ENCODE results near the gene MAST4.

MAST4 gene

DNA sequence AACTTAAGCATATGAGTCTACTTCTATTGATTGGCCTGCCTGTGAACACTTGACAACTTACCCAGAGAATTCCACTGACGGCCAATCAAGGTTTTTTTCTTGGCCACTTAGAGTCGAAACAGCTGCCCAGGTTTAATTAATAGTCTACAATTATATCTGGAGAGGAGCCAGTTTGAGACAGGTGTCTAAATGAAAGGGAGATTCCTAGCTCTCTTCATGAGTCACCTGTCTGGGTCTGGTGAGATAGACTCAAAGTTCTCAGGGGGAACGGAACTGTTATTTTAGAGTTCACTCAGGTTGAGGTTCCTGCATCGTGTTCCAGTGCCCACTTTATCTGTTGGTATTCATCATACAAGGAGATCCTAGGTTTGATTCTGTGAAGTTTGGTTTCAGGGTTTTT, 489.4 kb downstream of the MAST4 start:
- no peak for DNase-seq (ENCODE audit: low spot score)
- in situ Hi-C loops (cut with MboI; ENCODE audit: low sequenced_read_pairs, unreplicated experiment): no loop called here
- TF ChIP-seq, protein P1, sequence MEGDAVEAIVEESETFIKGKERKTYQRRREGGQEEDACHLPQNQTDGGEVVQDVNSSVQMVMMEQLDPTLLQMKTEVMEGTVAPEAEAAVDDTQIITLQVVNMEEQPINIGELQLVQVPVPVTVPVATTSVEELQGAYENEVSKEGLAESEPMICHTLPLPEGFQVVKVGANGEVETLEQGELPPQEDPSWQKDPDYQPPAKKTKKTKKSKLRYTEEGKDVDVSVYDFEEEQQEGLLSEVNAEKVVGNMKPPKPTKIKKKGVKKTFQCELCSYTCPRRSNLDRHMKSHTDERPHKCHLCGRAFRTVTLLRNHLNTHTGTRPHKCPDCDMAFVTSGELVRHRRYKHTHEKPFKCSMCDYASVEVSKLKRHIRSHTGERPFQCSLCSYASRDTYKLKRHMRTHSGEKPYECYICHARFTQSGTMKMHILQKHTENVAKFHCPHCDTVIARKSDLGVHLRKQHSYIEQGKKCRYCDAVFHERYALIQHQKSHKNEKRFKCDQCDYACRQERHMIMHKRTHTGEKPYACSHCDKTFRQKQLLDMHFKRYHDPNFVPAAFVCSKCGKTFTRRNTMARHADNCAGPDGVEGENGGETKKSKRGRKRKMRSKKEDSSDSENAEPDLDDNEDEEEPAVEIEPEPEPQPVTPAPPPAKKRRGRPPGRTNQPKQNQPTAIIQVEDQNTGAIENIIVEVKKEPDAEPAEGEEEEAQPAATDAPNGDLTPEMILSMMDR (IDR thresholded peaks at IDR 0.05; ENCODE audit: borderline replicate concordance, control extremely low read depth, extremely low read depth, insufficient read depth, missing control alignments): no peak

DNA sequence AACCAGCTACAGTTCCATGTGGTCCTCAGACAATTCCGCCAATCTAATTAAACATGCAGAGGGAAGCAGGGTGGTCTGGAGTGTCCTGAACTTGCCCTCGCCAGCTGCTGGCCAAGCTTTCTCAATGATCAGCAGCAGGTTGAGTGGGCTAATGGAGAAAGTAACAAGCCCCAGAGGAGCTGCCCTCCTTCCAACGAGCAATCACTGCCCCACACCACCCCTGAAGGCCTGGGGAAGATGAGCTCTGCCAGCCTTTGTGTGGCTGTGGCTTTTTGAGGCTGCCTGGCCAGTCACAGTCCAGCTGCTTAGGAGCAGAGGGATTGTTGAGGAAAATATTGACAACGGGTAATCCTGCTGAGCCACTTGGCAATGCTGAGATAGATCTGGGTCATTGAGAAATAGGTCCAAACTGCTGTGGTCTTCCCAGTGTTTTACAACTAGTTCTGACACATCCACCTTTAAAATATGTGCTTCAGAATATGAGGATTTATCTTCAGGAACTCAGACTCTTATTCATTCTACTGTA, 493.1 kb downstream of the MAST4 start:
- in situ Hi-C loops (cut with MboI; ENCODE audit: low sequenced_read_pairs, unreplicated experiment): no loop called here
- TF ChIP-seq, protein P1 (IDR thresholded peaks at IDR 0.05; ENCODE audit: borderline replicate concordance, control extremely low read depth, extremely low read depth, insufficient read depth, missing control alignments): no peak
- DNase-seq (ENCODE audit: low spot score): no peak

DNA sequence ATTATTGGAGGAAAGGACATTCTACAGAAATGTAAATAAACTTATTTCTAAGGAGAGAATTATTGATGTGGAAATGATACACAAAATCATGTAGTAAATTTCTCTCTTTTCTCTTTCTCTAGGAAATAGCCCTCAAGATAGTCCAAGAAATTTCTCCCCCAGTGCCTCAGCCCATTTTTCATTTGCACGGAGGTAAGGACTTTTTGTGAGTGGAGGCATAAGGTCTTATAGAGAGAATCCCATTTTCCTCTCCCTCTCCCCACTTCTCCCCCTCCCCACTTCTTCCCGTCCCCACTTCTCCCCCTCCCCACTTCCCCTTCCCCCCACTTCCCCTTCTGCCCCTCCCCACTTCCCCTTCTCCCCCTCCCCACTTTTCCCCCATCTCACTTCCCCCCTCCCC, 493.8 kb downstream of the MAST4 start:
- in situ Hi-C loops (cut with MboI; ENCODE audit: low sequenced_read_pairs, unreplicated experiment): no loop called here
- no peak for DNase-seq (ENCODE audit: low spot score)
- TF ChIP-seq, protein P1 (IDR thresholded peaks at IDR 0.05; ENCODE audit: borderline replicate concordance, control extremely low read depth, extremely low read depth, insufficient read depth, missing control alignments): no peak

DNA sequence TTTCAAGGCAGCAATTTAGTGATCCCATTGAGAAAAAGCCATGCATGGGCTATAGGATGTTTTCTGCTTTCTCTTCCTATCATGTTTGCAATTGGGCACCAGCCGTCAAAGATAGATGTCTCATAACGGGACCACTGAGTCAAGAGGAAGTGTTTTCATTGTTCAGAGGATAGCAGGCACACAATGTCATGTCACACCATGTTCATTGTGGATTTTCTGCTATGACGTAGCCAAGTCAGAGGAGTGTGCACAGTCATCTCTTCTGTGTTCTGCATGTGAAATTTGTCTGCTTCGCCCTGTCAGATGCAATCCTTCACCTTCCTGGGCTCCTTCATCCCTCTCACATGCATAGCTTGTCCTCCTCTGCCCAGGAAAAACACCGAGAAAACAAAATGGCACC, 494.4 kb downstream of the MAST4 start:
- no peak for DNase-seq (ENCODE audit: low spot score)
- in situ Hi-C loops (cut with MboI; ENCODE audit: low sequenced_read_pairs, unreplicated experiment): no loop called here
- TF ChIP-seq, protein P1 (IDR thresholded peaks at IDR 0.05; ENCODE audit: borderline replicate concordance, control extremely low read depth, extremely low read depth, insufficient read depth, missing control alignments): no peak

DNA sequence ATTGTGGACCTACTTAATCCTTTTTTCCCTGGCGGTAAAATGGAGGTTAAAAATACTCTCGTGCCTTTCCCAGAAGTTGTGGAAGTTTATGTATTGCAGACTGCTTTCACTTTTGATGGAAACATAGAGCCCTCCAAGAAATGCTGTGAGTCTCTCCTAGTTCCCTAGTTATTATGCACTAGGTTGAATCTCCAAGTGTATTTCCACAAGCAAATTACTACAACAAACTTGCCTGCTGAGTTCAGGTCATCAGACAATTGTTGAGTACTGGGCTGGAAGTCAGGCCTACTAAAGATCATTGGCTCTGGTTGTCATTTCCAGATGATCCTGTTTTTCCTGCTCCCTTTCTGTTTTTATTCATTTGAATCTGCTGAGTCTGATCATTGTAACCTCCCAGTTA, 496.3 kb downstream of the MAST4 start:
- TF ChIP-seq, protein P1 (IDR thresholded peaks at IDR 0.05; ENCODE audit: borderline replicate concordance, control extremely low read depth, extremely low read depth, insufficient read depth, missing control alignments): no peak
- in situ Hi-C loops (cut with MboI; ENCODE audit: low sequenced_read_pairs, unreplicated experiment): no loop called here
- no peak for DNase-seq (ENCODE audit: low spot score)

DNA sequence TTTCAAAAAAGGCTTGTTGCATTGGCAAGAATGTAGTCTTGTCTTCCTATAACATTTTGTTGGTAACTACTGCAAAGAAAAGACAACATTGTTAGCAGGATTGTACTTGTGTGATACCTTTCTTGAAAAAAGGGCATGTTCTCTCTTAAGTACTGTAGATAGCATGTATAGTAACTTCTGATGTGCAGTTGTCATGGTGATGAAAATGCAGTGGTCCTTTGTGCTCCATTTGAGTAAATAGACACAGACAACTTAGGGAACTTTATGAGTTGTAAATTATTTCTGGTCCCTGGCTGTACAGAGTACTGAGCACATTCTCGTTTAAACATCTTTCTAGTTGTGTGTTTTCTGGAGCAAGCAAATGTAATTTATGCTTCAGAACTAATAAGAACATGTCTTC, 497.1 kb downstream of the MAST4 start:
- in situ Hi-C loops (cut with MboI; ENCODE audit: low sequenced_read_pairs, unreplicated experiment): no loop called here
- no peak for DNase-seq (ENCODE audit: low spot score)
- TF ChIP-seq, protein P1 (IDR thresholded peaks at IDR 0.05; ENCODE audit: borderline replicate concordance, control extremely low read depth, extremely low read depth, insufficient read depth, missing control alignments): no peak

Data from GM13976 (cell line).